ENCODE data around the gene LOXHD1.

Gene LOXHD1

DNA sequence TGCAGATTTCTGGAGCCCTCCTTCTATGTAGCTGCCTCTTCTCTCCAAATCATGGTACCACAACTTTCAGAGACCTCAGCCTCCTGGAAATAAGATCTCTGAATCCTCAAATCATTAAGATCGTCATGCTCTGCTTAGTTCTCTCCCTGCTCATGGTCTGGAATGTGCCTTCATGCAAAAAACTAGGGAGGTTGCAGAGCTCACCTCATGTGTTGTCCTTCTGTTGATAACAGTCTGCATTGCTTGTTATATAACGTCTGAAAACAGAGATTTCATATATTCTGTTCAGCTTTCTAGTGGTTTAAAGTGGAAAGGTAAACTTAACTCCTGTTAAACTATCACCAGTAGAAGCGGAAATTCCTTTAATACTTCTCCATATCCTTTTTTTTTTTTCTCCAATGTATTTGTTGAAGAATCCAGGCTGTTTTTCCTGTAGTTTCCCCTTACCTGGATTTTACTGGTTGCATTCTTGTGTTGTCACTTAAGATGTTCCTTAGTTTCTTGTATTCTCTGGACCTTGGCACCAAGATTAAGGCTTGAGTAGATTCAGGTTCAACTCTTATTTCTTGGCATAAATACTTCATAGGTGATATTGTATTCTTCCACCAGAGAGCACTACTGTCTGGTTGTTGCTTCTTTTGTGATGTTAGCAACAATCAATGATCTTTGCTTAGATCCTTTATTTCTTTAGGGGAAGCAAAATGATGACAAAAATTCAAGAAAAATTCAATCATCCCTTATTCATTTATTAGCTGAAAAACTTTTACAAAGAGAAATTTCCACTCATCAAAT lies 211.3 kb downstream of the LOXHD1 start:
- no peak for DNase-seq

DNA sequence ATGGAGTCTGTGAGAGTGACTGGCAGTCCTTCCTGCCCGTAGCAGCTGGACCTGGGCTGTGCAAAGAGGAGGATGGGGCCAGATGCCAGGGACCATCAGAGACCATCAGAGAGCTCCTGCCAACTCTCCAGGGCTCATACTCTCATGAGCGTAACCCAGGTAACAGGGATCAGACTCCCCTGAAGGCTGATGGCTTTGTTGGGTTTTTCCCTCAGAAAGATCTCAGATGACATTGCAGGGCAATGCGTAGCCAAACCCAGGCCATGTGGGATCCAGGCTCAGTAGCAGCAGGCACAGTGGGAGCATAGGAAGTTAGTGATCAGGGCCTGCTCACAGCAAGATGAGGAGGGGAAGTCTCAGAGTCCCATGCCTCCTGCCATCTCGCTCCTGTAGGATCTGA lies 218.0 kb downstream of the LOXHD1 start:
- no peak for DNase-seq

DNA sequence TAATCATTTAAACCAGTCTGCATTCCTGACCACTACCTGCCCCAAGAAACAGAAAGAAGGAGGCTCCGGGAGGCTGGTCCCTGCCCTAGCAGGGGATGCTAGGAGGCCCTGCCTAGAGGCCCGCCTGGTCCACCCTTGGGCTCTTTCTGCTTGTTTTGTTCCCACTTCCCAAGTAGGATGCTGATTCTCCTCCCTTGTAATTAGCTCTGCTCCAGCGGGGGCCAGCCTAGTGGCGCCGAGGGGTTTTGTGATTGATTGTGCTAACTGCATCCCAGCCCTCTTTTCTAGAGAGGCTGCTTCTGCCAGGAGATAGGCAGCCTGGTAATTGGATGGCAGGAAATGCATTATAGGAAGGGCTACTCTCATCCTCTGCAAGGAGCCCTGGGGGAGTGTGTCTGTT lies 220.0 kb downstream of the LOXHD1 start:
- no peak for DNase-seq

- DNase-seq = no peak
These were observed 220.4 kb downstream of the LOXHD1 start for GRCh38 chr18:46436621-46437020.

DNA sequence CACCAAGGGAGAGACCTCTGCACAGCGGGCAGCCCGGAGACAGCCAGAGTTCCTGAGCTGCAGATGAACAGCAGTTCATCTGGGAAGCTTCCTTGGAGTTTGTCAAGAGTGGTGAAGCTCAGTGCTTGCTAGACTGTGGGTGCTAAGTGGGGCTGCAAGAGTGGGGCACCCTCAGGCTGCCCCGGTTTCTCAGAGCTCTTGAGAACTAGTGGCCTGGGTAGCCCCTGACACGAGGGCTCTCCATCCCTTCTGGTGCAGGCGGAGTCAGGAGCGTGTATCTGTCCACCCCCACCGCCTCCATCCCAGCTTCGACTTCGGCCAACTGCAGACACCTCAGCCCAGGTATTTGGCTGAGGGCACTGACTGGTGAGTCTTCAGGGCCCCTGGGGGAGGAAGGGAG lies 222.0 kb downstream of the LOXHD1 start:
- DNase-seq = no peak

- no peak for DNase-seq
These were observed 222.4 kb downstream of the LOXHD1 start for GRCh38 chr18:46434629-46435028.

DNA sequence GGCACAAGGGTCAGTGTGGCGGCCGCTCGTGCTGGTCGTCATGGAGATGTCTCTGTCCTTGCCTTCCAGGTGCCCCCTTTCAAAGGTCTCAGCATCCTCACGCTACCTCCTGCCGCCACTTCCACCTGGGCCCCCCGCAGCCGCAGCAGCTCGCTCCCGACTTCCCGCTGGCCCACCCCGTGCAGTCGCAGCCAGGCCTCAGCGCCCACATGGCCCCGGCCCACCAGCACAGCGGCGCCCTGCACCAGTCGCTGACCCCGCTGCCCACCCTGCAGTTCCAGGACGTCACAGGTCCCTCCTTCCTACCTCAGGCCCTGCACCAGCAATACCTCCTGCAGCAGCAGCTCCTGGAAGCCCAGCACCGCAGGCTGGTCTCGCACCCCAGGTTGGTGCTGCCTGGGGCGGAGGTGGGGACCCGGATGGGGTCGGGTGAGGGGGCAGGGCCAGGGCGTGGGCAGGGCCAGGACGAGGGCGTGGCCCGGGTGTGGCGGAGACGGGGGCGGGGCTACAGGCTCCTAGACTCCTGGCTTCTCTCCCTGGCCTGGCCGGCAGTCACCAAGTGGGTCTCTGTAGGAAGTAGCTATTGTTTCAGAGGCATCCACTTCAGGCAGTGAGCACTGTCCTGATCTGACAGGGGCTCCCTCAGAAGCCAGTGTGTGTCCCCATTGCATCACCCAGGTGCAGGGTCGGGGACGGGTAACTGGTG lies 223.7 kb downstream of the LOXHD1 start:
- DNase-seq = no peak

- no peak for DNase-seq
These were observed 225.4 kb downstream of the LOXHD1 start for GRCh38 chr18:46431522-46432171.

- no peak for DNase-seq
These were observed 227.3 kb downstream of the LOXHD1 start for GRCh38 chr18:46429649-46430224.

DNA sequence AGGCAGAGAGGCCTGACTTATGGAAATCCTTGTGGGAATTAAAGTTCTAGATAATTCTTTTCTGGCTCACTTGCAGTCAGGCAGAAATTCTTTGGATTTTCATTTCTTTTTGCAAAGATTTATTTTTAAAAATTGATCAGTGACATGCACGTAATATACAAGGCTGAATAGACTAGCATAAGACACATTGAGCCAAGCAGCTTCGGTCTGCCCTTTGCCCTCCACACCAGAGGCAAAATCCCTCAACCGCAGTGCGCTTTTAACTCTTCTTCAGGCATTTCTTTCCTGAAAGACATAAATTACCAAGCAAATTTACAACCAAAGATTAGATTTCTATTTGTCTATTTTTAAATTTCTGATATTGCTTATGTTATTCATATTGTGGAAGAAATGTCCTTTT lies 227.9 kb downstream of the LOXHD1 start:
- no peak for DNase-seq

GRCh38 chr18:46428368-46428767 lies 228.7 kb downstream of the LOXHD1 start:
- no peak for DNase-seq

DNA sequence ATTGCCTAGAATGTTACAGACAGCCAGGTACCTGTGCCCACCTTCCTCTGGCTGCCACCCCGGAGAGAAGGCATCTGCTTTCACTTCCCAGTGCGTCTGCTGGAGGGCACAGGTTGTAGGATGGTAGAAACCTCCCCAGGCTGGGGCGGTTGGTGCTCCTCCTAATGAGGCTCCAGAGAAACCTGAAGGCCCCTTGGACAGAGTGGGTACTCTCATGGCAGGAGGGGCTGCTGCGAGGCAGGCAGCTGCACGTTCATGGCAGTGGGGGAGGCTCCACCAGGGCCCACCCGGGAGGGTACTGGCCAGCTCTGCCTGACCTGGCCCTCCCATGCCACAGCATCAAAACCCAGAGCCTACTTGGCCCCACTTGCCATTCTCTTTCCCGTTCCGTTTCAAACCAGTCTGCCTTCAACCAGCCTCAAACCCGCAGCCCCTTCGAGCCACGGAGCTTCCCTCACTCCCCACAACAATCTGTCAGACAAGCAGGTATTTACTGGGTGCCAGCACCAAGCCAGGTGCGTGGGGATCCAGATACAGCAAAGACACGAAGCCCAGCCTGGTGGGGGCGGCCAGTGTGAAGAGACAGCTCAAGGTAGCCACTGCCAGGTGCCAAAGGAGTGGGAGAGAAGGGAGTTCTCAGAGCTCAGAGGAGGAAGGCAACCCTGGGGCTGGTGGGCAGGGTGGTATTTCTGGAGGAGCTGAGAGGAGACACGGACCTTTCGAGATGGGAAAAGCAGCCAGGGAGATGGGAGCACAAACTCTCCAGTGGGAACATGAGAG lies 229.6 kb downstream of the LOXHD1 start:
- DNase-seq = no peak
